HPDE6-E6E7 (cell line): ENCODE results near the gene PPM1E.
"Not testable (repeated sequence)": the region's sequence is repeated elsewhere in the genome, so short reads cannot be mapped to it uniquely, and the experiment has no call there.

ENCODE experiments used
- DNase-seq: peaks from one replicate; pipeline ENCODE4 v3.0.0; 2011; ENCODE audit warnings: missing footprints; ENCODE audit errors: extremely low spot score

PPM1E gene

GRCh38 chr17:58755577-58756245, at the start of gene PPM1E:
TSS of gene PPM1E (plus strand) at chr17:58755854.
- peak; percentile 32 for DNase-seq

DNA sequence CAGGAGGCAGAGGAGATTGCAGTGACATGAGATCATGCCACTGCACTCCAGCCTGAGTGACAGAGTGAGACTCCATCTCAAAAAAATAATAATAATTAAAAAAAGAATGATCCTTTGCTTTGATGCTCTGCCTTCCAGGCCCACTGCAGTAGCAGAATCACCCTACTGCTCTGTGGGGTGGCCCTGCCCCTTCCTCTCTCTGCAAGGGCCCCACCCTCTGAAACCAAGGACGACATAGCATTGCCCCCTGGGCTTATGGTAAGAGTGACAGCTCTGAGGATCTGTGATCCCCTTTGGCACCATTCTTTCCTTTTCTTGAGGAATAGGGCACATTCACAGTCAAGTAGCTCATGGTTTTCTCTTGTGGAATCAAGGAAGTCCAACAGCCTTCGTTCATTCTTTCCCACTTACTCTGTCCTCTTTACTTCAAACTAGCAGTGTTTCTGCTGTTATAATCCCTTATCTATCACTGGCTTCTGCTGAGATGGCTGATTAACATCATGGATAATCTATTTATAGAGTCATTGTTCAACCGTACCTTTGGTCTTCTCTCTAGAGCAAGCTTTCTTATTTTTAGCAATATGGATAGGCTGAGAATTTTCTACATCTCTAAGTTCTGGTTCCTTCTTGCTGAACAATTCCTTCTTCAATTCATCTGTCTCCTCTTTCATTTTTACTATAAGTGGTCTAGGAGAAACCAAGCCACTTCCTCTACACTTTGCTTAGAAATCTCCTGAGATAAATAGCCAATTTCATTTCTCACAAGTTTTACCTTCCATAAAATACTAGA, 49.1 kb upstream of the PPM1E start:
- DNase-seq: no peak

DNA sequence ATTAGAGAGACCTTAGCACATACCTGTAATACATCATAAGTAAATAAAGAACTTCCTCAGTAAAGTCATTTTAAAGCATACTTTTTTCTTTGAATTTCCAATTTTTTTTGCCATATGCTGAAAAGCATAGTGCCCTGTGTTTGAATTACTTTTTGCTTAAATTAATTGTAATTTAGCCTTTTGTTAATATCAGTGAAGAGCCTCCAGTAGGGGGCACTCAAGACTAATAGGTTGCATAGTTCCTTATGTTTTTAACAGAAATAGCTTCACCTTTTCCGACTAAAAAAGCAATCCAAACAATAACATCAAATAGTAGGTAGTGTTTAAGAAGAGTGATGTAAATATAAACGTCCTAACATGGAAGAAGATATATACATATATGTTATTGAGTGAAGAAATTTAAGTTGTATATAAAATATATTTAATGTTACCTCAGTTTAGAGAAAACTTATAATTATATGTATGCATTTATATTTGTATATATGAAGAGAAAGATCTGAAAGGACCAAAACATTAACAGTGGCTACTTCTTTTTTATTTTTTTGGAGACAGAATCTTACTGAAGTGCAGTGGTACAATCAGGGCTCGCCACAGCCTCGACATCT, 44.6 kb upstream of the PPM1E start:
- peak; percentile 12 for DNase-seq

- no peak for DNase-seq
Measured at GRCh38 chr17:58722274-58722673, 33.4 kb upstream of the PPM1E start.

DNA sequence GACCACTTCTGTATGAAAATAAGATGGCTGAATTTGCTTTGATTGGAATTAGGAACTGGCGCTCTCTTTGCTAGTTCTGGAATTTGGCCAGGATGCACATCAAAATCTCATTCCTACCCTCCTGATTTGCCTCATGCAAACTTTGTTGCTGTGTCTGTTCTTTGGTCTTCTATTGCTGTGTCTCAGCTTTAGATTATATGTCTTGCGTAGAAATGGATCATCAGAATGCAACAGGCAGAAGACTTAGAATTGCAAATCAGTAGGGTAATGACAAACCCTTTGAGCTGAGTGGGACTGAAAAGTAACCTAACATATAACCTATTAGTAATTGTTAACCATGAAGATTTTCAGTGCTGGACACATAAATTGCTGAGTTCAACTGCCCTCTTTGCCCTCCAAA, 33.0 kb upstream of the PPM1E start:
- no peak for DNase-seq

- no peak for DNase-seq
Measured at GRCh38 chr17:58728798-58729197, 26.9 kb upstream of the PPM1E start.

GRCh38 chr17:58730937-58731336, 24.7 kb upstream of the PPM1E start:
- DNase-seq: no peak

DNA sequence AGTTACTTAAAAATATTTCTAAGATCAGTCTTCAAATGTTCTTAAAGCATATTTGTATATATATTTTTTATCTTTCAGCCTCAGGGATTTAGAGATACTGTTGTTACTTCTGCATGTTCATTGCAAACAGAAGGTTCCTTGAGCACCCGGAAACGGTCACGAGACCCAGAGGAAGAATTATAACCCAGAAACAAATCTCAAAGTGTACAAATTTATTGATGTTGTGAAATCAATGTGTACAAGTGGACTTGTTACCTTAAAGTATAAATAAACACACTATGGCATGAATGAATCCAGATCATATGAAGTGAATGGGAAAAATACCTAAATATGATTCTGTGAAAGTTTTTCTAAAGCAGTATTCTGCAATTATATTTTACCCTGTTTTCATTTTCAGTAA, 21.6 kb upstream of the PPM1E start:
- no peak for DNase-seq

DNA sequence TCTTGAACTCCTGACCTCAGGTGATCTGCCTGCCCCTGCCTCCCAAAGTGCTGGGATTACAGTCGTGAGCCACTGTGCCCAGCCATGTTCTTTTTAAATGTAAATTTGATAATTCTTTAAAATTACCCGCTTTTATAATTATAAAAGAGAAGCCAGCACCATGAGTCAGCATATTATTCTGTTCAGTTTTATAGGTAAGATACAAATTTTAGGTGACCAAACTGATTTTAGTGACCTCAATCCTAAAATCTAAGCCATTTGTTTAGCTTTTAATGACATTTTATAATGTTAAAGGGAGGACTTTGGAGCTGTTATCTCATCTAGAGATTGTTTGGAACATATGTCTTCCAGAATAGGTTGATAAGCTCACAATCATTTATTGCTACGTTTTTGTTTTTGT, 20.8 kb upstream of the PPM1E start:
- no peak for DNase-seq

DNA sequence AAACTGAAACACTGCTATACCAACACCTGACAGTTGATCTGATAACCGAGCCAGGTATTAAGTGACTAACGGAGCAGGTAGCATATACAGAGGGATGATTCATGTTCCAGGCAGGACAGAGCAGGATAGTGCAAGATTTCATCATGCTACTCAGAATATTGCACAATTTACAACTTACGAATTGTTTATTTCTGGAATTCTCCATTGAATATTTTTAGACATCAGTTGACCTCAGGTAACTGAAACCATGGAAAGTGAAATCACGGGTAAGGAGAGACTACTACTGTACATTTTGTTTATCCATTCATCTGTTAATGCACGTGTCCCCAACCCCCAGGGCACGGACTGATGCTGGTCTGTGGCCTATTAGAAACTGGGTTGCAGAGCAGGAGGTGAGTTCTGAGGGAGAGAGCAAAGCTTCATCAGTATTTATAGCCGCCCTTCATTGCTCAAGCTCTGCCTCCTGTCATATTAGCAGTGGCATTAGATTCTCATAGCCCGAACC, 14.5 kb upstream of the PPM1E start:
- DNase-seq: peak; percentile 91

DNA sequence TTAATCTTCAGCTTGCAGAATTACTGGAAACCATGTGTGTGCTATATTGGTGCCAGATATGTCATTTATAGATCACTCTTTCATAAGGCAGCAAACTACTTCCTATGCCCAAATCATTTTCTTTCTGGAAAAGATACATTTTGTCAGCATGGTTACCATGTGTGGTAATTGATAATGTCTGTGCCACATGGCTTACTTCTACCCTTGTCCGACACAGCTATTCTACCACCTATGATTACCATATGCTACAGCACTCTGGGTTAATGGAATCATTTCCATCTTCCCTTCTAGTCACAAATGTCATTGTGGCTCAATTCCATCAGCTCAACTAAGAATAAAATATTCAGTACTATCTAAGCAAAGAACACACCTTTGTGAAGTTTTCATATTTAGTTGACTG, 8.0 kb upstream of the PPM1E start:
- no peak for DNase-seq

- not testable (repeated sequence) for DNase-seq
Measured at GRCh38 chr17:58749627-58750026, 6.0 kb upstream of the PPM1E start.

GRCh38 chr17:58753026-58753425, 2.6 kb upstream of the PPM1E start:
- no peak for DNase-seq

- DNase-seq: no peak
Measured at GRCh38 chr17:58755269-58755576, 431 bp upstream of the PPM1E start.

DNA sequence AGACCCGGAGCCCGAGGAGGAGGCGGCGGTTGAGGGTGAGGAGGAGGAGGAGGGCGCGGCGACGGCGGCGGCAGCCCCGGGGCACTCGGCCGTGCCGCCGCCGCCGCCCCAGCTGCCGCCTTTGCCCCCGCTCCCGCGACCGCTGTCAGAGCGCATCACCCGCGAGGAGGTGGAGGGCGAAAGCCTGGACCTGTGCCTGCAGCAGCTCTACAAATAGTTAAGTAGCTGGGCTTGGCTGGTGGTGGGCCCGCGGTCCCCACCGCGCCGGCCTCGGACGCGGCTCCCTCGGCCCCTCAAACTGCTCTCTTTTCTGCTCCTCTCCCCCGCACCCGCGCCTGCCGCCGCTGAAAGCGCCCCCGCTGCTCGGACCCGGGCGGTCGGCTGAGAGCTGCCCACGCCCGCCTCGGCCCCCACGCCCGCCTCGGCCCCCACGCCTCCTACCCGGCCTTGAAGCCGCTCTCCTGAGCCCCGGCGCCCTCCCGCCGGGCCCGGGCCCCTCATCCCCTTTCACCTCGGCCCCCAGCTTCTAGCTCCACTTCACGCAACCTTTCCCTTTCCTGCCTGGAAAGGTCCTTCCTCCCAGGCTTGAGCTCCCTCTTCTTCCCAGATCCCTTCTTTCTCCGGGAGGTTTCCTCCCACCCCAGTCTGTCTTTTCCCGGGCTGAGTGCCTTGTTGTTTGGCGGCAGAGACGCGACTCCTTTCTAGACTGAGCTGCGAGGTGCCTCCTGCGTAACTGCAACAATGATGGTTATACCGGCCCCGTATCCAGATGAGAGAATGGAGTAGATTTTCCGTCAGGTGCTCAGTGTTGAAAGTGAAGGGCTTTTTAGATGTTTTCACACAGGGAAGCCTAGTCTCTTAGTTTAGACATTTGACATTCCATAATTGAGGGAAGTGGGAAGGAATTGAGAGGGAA, 850 bp downstream of the PPM1E start:
- DNase-seq: no peak

DNA sequence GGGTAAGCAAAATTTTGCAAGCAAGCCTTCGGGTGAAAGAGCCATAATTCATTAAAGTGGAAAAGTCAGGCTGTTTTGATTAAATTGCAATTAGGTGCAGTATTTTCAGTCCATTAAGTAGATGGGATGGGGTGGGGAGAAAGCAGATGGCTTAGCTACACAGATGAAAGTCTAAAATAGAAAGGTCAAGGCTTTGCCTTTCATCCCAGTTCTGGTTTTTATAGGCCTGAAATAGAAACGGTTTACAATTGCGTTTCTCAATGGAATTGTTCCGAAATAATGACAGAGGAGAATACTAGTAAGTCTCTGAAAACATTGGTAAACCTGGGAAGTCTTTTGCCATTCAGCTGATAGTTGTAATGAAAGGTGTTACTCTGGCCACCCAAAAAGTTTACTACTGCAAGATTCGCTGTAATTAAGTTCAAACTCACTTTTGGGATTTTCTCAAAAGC, 1.5 kb downstream of the PPM1E start:
- DNase-seq: no peak

GRCh38 chr17:58758890-58759289, 3.2 kb downstream of the PPM1E start:
- no peak for DNase-seq

DNA sequence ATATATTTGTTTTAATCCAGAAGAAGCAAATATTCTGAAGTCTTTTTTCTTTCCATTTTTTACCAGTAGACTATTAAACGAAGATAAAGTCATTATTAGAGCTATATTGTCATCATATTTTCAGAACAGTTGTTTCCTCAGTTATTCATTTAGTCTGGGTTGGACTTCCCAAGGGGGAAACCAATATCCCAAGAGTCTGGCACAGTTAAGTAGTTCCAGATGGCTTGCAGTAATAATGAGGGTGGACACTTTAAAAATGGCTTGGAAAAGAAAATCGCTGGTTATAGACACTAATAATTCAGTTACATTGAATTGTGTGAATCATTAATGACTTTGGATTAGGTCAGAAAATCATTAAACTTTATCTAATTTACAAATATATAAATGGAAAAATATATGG, 3.9 kb downstream of the PPM1E start:
- no peak for DNase-seq

- DNase-seq: no peak
Measured at GRCh38 chr17:58760248-58760647, 4.6 kb downstream of the PPM1E start.

DNA sequence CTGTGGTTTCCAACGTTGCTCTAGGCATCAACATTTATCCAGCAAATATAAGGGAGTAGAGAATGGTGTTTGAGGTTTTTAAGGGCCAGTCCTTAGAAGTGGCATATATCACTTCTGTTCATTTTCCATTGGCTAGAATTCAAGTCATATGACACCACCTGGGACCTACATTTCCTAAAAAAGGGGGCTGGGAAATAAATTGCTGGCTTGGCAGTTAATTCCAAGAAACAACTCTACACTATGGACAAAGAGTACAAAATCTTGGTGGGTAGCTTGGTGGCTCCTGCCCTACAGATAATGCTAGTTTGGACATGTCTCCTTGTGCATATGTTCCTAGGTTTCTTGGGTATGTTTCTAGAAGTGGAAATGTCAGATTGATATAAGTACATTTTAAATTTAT, 7.6 kb downstream of the PPM1E start:
- DNase-seq: no peak

DNA sequence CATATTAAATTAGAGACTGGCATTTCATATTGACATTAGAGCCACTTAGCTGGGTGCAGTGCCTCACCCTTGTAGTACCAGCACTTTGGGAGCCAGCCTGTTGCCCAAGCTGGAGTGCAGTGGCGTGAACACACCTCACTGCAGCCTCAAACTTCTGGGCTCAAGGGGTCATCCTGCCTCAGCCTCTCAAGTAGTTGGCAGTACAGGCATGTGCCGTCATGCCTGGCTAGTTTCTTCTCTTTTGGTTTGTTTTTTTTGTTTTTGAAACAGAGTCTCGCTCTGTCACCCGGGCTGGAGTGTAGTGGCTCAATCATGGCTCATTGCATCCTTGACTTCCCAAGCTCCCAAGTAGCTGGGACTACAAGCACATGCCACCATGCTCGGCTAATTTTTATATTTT, 8.7 kb downstream of the PPM1E start:
- DNase-seq: no peak

DNA sequence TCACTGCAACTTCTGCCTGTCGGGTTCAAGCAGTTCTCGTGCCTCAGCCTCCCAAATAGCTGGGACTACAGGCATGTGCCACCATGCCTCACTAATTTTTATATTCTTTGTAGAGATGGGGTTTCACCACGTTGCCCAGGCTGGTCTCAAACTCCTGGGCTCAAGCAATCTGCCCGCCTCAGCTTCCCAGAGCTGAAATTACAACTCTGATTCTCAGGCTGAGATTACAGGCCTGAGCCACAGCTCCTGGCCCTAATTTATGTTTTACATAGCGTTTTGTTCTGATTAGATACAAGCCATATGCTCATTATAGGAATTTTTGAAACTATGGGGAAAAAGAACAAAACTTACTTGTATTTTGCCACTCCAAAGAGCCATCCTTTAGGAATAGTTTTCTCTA, 22.8 kb downstream of the PPM1E start:
- DNase-seq: not testable (repeated sequence)
